ENCODE measurements around the gene USF2. TPM values are rescaled to one million over a fixed set of nuclear protein-coding genes. Genes with fewer than 3 reads are reported as not detected.

Gene USF2
- total and polyA plus RNA-seq, 2 of the 8 experiments (the other 6 are each of a cell fraction or from before 2014, with no cell fraction given): 74.1 to 109 TPM

DNA sequence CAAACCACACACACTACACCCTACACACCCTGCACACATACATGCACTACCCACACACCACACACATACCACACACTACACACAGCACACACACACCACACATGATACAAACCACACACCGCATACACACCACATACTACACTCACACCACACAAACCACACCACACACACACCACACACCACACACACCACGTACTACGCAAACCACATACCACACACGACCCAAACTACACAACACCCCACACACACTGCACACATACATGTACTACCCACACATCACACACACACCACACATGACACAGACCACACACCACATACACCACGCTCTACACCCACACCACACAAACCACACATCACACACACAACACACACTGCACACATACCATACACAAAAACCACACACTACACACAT lies 29.8 kb downstream of the USF2 start:
- peaks cover 0 to 21% of the 10 kb centered on the region in 2 experiments for H4K20me1 ChIP-seq (replicated peaks in 1 of 2; ENCODE audit: control insufficient read depth in 1 of 2, insufficient read depth in 2 of 2, low read length in 2 of 2)
- H3K36me3 ChIP-seq (ENCODE audit: control insufficient read depth in 2 of 4, insufficient read depth in 4 of 4, low read length in 3 of 4): no peaks in the 10 kb centered on the region; a peak in 1 of 8 replicates
- no peak overlapping the region for H3K23ac ChIP-seq (ENCODE audit: insufficient read length)
- H3K9ac ChIP-seq (replicated peaks in 1 of 4; ENCODE audit: extremely low read depth in 1 of 4, low read depth in 3 of 4, low read length in 3 of 4): no peak overlapping the region; a peak in 1 of 7 replicates
- peak overlapping the region; percentile 100 for H3K56ac ChIP-seq (replicated peaks; ENCODE audit: insufficient read length, low read depth, low read length)
- peaks cover 0 to 12% (median 2%) of the 10 kb centered on the region in 4 experiments; a peak in 1 of 7 replicates for H3K27me3 ChIP-seq (replicated peaks in 1 of 4; ENCODE audit: control insufficient read depth in 3 of 4, extremely low read depth in 1 of 4, insufficient read depth in 3 of 4, low read length in 3 of 4)
- H2BK20ac ChIP-seq (ENCODE audit: low read length): peak overlapping the region; percentile 63
- peak overlapping the region; percentile 23 for H2BK15ac ChIP-seq (ENCODE audit: low read length)
- no peak overlapping the region for H4K5ac ChIP-seq (ENCODE audit: insufficient read length, low read depth, low read length)
- CTCF ChIA-PET (ENCODE audit: partially characterized antibody): no interaction called here
- H3K4me3 ChIP-seq (ENCODE audit: extremely low read depth in 1 of 4, insufficient read depth in 2 of 4, low read depth in 3 of 4, low read length in 4 of 4): no peak overlapping the region
- peak overlapping the region; percentile 95 for H4K91ac ChIP-seq (replicated peaks; ENCODE audit: insufficient read length, low read length)
- H3K9me3 ChIP-seq (ENCODE audit: insufficient read depth in 2 of 2, low read depth in 1 of 2, low read length in 1 of 2): no peaks in the 10 kb centered on the region; a peak in 1 of 4 replicates
- H4K8ac ChIP-seq (ENCODE audit: extremely low read depth, insufficient read depth, low read length): no peak overlapping the region
- peak overlapping the region; percentile 57 for H3K4ac ChIP-seq (replicated peaks; ENCODE audit: insufficient read length, low read depth, low read length)
- H3K79me2 ChIP-seq (ENCODE audit: control insufficient read depth in 1 of 2, insufficient read depth in 2 of 2, low read length in 2 of 2): no peaks in the 10 kb centered on the region
- H3K79me1 ChIP-seq (ENCODE audit: low read depth, low read length): peaks cover 3% of the 10 kb centered on the region; the same call in 1 of the 2 replicates
- H3K18ac ChIP-seq (ENCODE audit: extremely low read depth, low read length): no peak overlapping the region
- peak overlapping the region; percentile 21; the same call in 1 of the 2 replicates for H2BK5ac ChIP-seq (ENCODE audit: low read depth, low read length)
- peaks cover 0 to 13% (median 6%) of the 10 kb centered on the region in 4 experiments; a peak in 6 of 7 replicates for H3K4me1 ChIP-seq (replicated peaks in 1 of 4; ENCODE audit: control insufficient read depth in 3 of 4, insufficient read depth in 4 of 4, low read length in 3 of 4)
- peak overlapping the region; percentile 49 for H2BK120ac ChIP-seq (replicated peaks; ENCODE audit: low read depth, low read length)
- no peak for DNase-seq (ENCODE audit: low read depth in 1 of 2, low spot score in 2 of 2)
- no peak overlapping the region for H2AFZ ChIP-seq (ENCODE audit: low read length)
- H2AK5ac ChIP-seq (ENCODE audit: low read depth, low read length): peak overlapping the region; percentile 98
- WGBS, 2 experiments (ENCODE audit: extremely low coverage in 1 of 2, insufficient coverage in 1 of 2, insufficient read length in 1 of 2, insufficient replicate concordance in 2 of 2, low coverage in 1 of 2, low lambda C conversion rate in 2 of 2, missing lambda C conversion rate in 1 of 2): 90 to 100% methylated on average over 2 to 5 of the region's 5 CpGs
- peaks cover 24% of the 10 kb centered on the region; the same call in 1 of the 2 replicates for H3K23me2 ChIP-seq (ENCODE audit: low read depth, low read length)
- FAIRE-seq: no peak
- POLR2A ChIA-PET (ENCODE audit: partially characterized antibody): no interaction called here
- H2BK12ac ChIP-seq (ENCODE audit: low read depth, low read length): peak overlapping the region; percentile 6; the same call in 1 of the 2 replicates
- H3K4me2 ChIP-seq (ENCODE audit: insufficient read depth in 1 of 2, low read depth in 2 of 2, low read length in 2 of 2): no peak overlapping the region; a peak in 1 of 4 replicates
- no peak overlapping the region for H3K27ac ChIP-seq (ENCODE audit: low read depth, low read length)
- no peak overlapping the region for H3K14ac ChIP-seq (ENCODE audit: insufficient read length)
- TF ChIP-seq, protein P1, sequence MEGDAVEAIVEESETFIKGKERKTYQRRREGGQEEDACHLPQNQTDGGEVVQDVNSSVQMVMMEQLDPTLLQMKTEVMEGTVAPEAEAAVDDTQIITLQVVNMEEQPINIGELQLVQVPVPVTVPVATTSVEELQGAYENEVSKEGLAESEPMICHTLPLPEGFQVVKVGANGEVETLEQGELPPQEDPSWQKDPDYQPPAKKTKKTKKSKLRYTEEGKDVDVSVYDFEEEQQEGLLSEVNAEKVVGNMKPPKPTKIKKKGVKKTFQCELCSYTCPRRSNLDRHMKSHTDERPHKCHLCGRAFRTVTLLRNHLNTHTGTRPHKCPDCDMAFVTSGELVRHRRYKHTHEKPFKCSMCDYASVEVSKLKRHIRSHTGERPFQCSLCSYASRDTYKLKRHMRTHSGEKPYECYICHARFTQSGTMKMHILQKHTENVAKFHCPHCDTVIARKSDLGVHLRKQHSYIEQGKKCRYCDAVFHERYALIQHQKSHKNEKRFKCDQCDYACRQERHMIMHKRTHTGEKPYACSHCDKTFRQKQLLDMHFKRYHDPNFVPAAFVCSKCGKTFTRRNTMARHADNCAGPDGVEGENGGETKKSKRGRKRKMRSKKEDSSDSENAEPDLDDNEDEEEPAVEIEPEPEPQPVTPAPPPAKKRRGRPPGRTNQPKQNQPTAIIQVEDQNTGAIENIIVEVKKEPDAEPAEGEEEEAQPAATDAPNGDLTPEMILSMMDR (IDR thresholded peaks at IDR 0.05; ENCODE audit: control extremely low read depth in 1 of 3, insufficient read depth in 1 of 3, low read depth in 1 of 3, low read length in 3 of 3): no peak
- no peak for TF ChIP-seq CHD2 (IDR thresholded peaks at IDR 0.05; ENCODE audit: low read length)
- TF ChIP-seq CEBPB (IDR thresholded peaks at IDR 0.05; ENCODE audit: low read depth, low read length): no peak
- no peak for TF ChIP-seq SP2 (IDR thresholded peaks at IDR 0.05; ENCODE audit: low read length)
- TF ChIP-seq CTBP2 (IDR thresholded peaks at IDR 0.05; ENCODE audit: borderline replicate concordance, insufficient read depth, insufficient read length, low read length): no peak
- TF ChIP-seq GABPA (IDR thresholded peaks at IDR 0.05; ENCODE audit: borderline replicate concordance, insufficient read depth, low read length): no peak
- no peak for TF ChIP-seq TCF12 (IDR thresholded peaks at IDR 0.05; ENCODE audit: low read depth, low read length)
- no peak for TF ChIP-seq EZH2 (IDR thresholded peaks at IDR 0.05; ENCODE audit: low read depth, low read length, severe bottlenecking)
- TF ChIP-seq ZNF274 (IDR thresholded peaks at IDR 0.05; ENCODE audit: borderline replicate concordance, extremely low read depth, low read length): no peak
- TF ChIP-seq TAF7 (optimal IDR thresholded peaks at IDR 0.05; ENCODE audit: borderline replicate concordance, low read depth, low read length): no peak
- TF ChIP-seq EGR1 (IDR thresholded peaks at IDR 0.05; ENCODE audit: borderline replicate concordance, low read depth, low read length): no peak

All from H1 (cell line).